Measurements from ENCODE around the gene VRK2.
"Not testable (repeated sequence)": the region's sequence is repeated elsewhere in the genome, so short reads cannot be mapped to it uniquely, and the experiment has no call there.

Gene VRK2

GRCh38 chr2:58073751-58074150 lies 27.1 kb downstream of the VRK2 start:
- H3K23ac ChIP-seq (ENCODE audit: low read depth, low read length, poor library complexity): no peak overlapping the region
- H3K9me3 ChIP-seq (replicated peaks in 1 of 2; ENCODE audit: control insufficient read depth in 2 of 2, insufficient read depth in 1 of 2, low read depth in 1 of 2, low read length in 2 of 2): no peaks in the 10 kb centered on the region
- H2AFZ ChIP-seq (ENCODE audit: low read length): no peak overlapping the region
- no peaks in the 10 kb centered on the region for H3K27me3 ChIP-seq (ENCODE audit: control insufficient read depth in 3 of 3, insufficient read depth in 3 of 3, low read depth in 1 of 3, low read length in 3 of 3)
- H3K14ac ChIP-seq (ENCODE audit: low read length): no peak overlapping the region
- no peak overlapping the region for H4K91ac ChIP-seq (ENCODE audit: low read depth, low read length, poor library complexity)
- H3K9ac ChIP-seq (ENCODE audit: low read depth, low read length, poor library complexity): no peak overlapping the region
- no peak overlapping the region for H3K4ac ChIP-seq (ENCODE audit: low read length)
- no peak overlapping the region for H2BK15ac ChIP-seq (ENCODE audit: low read length)
- H3K27ac ChIP-seq (replicated peaks; ENCODE audit: low read length): no peak overlapping the region
- H2AK5ac ChIP-seq (ENCODE audit: low read depth, low read length): no peak overlapping the region
- H2BK120ac ChIP-seq (ENCODE audit: low read depth, low read length): no peak overlapping the region
- no peak for DNase-seq (ENCODE audit: low spot score)
- no peak overlapping the region for H4K8ac ChIP-seq (ENCODE audit: low read depth, low read length)
- H3K4me2 ChIP-seq (ENCODE audit: insufficient read depth, low read length, poor library complexity, severe bottlenecking): no peak overlapping the region
- no peak overlapping the region for H3K18ac ChIP-seq (ENCODE audit: low read length)
- no peak overlapping the region for H3K4me3 ChIP-seq (ENCODE audit: low read length in 2 of 2)
- peaks cover 3% of the 10 kb centered on the region for H3K79me1 ChIP-seq (ENCODE audit: low read depth, low read length)
- no peak overlapping the region for H2BK12ac ChIP-seq (ENCODE audit: low read length)
- H3K4me1 ChIP-seq (ENCODE audit: control insufficient read depth in 2 of 2, insufficient read depth in 1 of 2, low read depth in 1 of 2, low read length in 2 of 2): no peaks in the 10 kb centered on the region
- H2BK5ac ChIP-seq (ENCODE audit: low read length): no peak overlapping the region
- no peaks in the 10 kb centered on the region for H3K36me3 ChIP-seq (replicated peaks in 1 of 2; ENCODE audit: control insufficient read depth in 2 of 2, insufficient read depth in 2 of 2, low read length in 2 of 2)
- no CpG with 5 or more reads among the region's 3 CpGs for WGBS, 2 donors (ENCODE audit: extremely low coverage in 2 of 2, insufficient read length in 2 of 2, insufficient replicate concordance in 1 of 2)

- no peak for DNase-seq (ENCODE audit: low spot score)
Measured at GRCh38 chr2:58081000-58081399, 34.4 kb downstream of the VRK2 start.

GRCh38 chr2:58089081-58089480 lies 42.5 kb downstream of the VRK2 start:
- Histone ChIP-seq H3K9ac (ENCODE audit: low read depth, low read length, poor library complexity) (no peak overlapping the region), H3K27ac (replicated peaks; ENCODE audit: low read length) (no peak overlapping the region), H3K36me3 (replicated peaks in 1 of 2; ENCODE audit: control insufficient read depth in 2 of 2, insufficient read depth in 2 of 2, low read length in 2 of 2) (peaks cover 0 to 2% of the 10 kb centered on the region in 2 donors), H2AFZ (ENCODE audit: low read length) (no peak overlapping the region), H3K4me3 (ENCODE audit: low read length in 2 of 2) (no peak overlapping the region), H2AK5ac (ENCODE audit: low read depth, low read length) (no peak overlapping the region), H2BK15ac (ENCODE audit: low read length) (no peak overlapping the region), H3K4ac (ENCODE audit: low read length) (no peak overlapping the region), H4K8ac (ENCODE audit: low read depth, low read length) (no peak overlapping the region), H3K27me3 (ENCODE audit: control insufficient read depth in 3 of 3, insufficient read depth in 3 of 3, low read depth in 1 of 3, low read length in 3 of 3) (no peaks in the 10 kb centered on the region), H3K23ac (ENCODE audit: low read depth, low read length, poor library complexity) (no peak overlapping the region), H2BK5ac (ENCODE audit: low read length) (no peak overlapping the region), H3K14ac (ENCODE audit: low read length) (no peak overlapping the region), H2BK12ac (ENCODE audit: low read length) (no peak overlapping the region), H3K4me1 (ENCODE audit: control insufficient read depth in 2 of 2, insufficient read depth in 1 of 2, low read depth in 1 of 2, low read length in 2 of 2) (no peaks in the 10 kb centered on the region), H3K79me1 (ENCODE audit: low read depth, low read length) (no peaks in the 10 kb centered on the region), H2BK120ac (ENCODE audit: low read depth, low read length) (no peak overlapping the region), H3K4me2 (ENCODE audit: insufficient read depth, low read length, poor library complexity, severe bottlenecking) (no peak overlapping the region), H4K91ac (ENCODE audit: low read depth, low read length, poor library complexity) (no peak overlapping the region), H3K9me3 (replicated peaks in 1 of 2; ENCODE audit: control insufficient read depth in 2 of 2, insufficient read depth in 1 of 2, low read depth in 1 of 2, low read length in 2 of 2) (no peaks in the 10 kb centered on the region), H3K18ac (ENCODE audit: low read length) (no peak overlapping the region)
- DNase-seq (ENCODE audit: low spot score): no peak
- no CpG with 5 or more reads among the region's 2 CpGs for WGBS, 2 donors (ENCODE audit: extremely low coverage in 2 of 2, insufficient read length in 2 of 2, insufficient replicate concordance in 1 of 2)

More at GRCh38 chr2:58081000-58081399, 34.4 kb downstream of the VRK2 start:
- Histone ChIP-seq H4K91ac (ENCODE audit: low read depth, low read length, poor library complexity) (no peak overlapping the region), H3K9ac (ENCODE audit: low read depth, low read length, poor library complexity) (no peak overlapping the region), H3K27me3 (ENCODE audit: control insufficient read depth in 3 of 3, insufficient read depth in 3 of 3, low read depth in 1 of 3, low read length in 3 of 3) (no peaks in the 10 kb centered on the region), H3K4ac (ENCODE audit: low read length) (no peak overlapping the region), H3K18ac (ENCODE audit: low read length) (no peak overlapping the region), H3K79me1 (ENCODE audit: low read depth, low read length) (no peaks in the 10 kb centered on the region), H2BK15ac (ENCODE audit: low read length) (no peak overlapping the region), H2AFZ (ENCODE audit: low read length) (no peak overlapping the region), H3K23ac (ENCODE audit: low read depth, low read length, poor library complexity) (no peak overlapping the region), H3K4me3 (ENCODE audit: low read length in 2 of 2) (no peak overlapping the region), H3K9me3 (replicated peaks in 1 of 2; ENCODE audit: control insufficient read depth in 2 of 2, insufficient read depth in 1 of 2, low read depth in 1 of 2, low read length in 2 of 2) (no peaks in the 10 kb centered on the region), H3K14ac (ENCODE audit: low read length) (no peak overlapping the region), H3K27ac (replicated peaks; ENCODE audit: low read length) (no peak overlapping the region), H2BK12ac (ENCODE audit: low read length) (no peak overlapping the region), H3K36me3 (replicated peaks in 1 of 2; ENCODE audit: control insufficient read depth in 2 of 2, insufficient read depth in 2 of 2, low read length in 2 of 2) (no peaks in the 10 kb centered on the region), H2BK120ac (ENCODE audit: low read depth, low read length) (no peak overlapping the region), H2BK5ac (ENCODE audit: low read length) (no peak overlapping the region), H2AK5ac (ENCODE audit: low read depth, low read length) (no peak overlapping the region), H3K4me1 (ENCODE audit: control insufficient read depth in 2 of 2, insufficient read depth in 1 of 2, low read depth in 1 of 2, low read length in 2 of 2) (no peaks in the 10 kb centered on the region), H4K8ac (ENCODE audit: low read depth, low read length) (no peak overlapping the region), H3K4me2 (ENCODE audit: insufficient read depth, low read length, poor library complexity, severe bottlenecking) (no peak overlapping the region)

- H4K8ac ChIP-seq (ENCODE audit: low read depth, low read length); H3K27ac ChIP-seq (replicated peaks; ENCODE audit: low read length); H2BK15ac ChIP-seq (ENCODE audit: low read length); DNase-seq (ENCODE audit: low spot score); H4K91ac ChIP-seq (ENCODE audit: low read depth, low read length, poor library complexity); H3K4me3 ChIP-seq (ENCODE audit: low read length in 2 of 2); H3K4me2 ChIP-seq (ENCODE audit: insufficient read depth, low read length, poor library complexity, severe bottlenecking); H2BK12ac ChIP-seq (ENCODE audit: low read length); H3K4me1 ChIP-seq (ENCODE audit: control insufficient read depth in 2 of 2, insufficient read depth in 1 of 2, low read depth in 1 of 2, low read length in 2 of 2); H3K36me3 ChIP-seq (replicated peaks in 1 of 2; ENCODE audit: control insufficient read depth in 2 of 2, insufficient read depth in 2 of 2, low read length in 2 of 2); H2BK120ac ChIP-seq (ENCODE audit: low read depth, low read length); H3K9me3 ChIP-seq (replicated peaks in 1 of 2; ENCODE audit: control insufficient read depth in 2 of 2, insufficient read depth in 1 of 2, low read depth in 1 of 2, low read length in 2 of 2); H2BK5ac ChIP-seq (ENCODE audit: low read length); H3K14ac ChIP-seq (ENCODE audit: low read length); H3K79me1 ChIP-seq (ENCODE audit: low read depth, low read length); H2AK5ac ChIP-seq (ENCODE audit: low read depth, low read length); H3K4ac ChIP-seq (ENCODE audit: low read length); H3K23ac ChIP-seq (ENCODE audit: low read depth, low read length, poor library complexity); H3K9ac ChIP-seq (ENCODE audit: low read depth, low read length, poor library complexity); H2AFZ ChIP-seq (ENCODE audit: low read length); H3K18ac ChIP-seq (ENCODE audit: low read length); H3K27me3 ChIP-seq (ENCODE audit: control insufficient read depth in 3 of 3, insufficient read depth in 3 of 3, low read depth in 1 of 3, low read length in 3 of 3): not testable (repeated sequence)
- WGBS, 2 donors (ENCODE audit: extremely low coverage in 2 of 2, insufficient read length in 2 of 2, insufficient replicate concordance in 1 of 2): no CpG with 5 or more reads among the region's 4 CpGs
Measured at GRCh38 chr2:58092772-58093171, 46.2 kb downstream of the VRK2 start.

Measured in neuronal stem cell (in vitro differentiated cells).